Tibial nerve (tissue), 4 donors: ENCODE data around the gene GSTM3. TPM values are rescaled to one million over a fixed set of nuclear protein-coding genes. Genes with fewer than 3 reads are reported as not detected.

Source experiments
- DNase-seq, 2 donors: peaks; one replicate each; pipeline ENCODE4 v3.0.0-alpha.2; 2019; ENCODE audit warnings: low spot score in 2 of 2
- H3K27ac ChIP-seq, 4 donors: fragments of 200-600 bp; sonication (generic) in 3 of 4; one replicate each; pipeline ENCODE4 v1.5.1; 2017 to 2019; ENCODE audit warnings: mild to moderate bottlenecking in 1 of 4
- H3K27me3 ChIP-seq, 2 donors: fragments of 200-600 bp; sonication (generic) in 1 of 2; one replicate each; pipeline versions ENCODE4 v1.5.1 to v1.6.0; 2017 to 2019
- H3K36me3 ChIP-seq, 3 donors: fragments of 200-600 bp; sonication (generic); one replicate each; pipeline ENCODE4 v1.5.1; 2018 to 2019
- H3K4me1 ChIP-seq, 4 donors: fragments of 200-600 bp; sonication (generic) in 3 of 4; one replicate each; pipeline ENCODE4 v1.5.1; 2017 to 2019
- H3K4me3 ChIP-seq, 4 donors: fragments of 200-600 bp; sonication (generic) in 3 of 4; one replicate each; pipeline ENCODE4 v1.5.1; 2017 to 2019; ENCODE audit warnings: mild to moderate bottlenecking in 1 of 4, moderate library complexity in 1 of 4
- H3K9me3 ChIP-seq, 4 donors: fragments of 200-600 bp; sonication (generic) in 3 of 4; one replicate each; pipeline ENCODE4 v1.5.1; 2017 to 2019
- EP300 ChIP-seq, 2 donors: sonication (generic); formaldehyde crosslinking; IDR thresholded peaks; one replicate each; pipeline ENCODE4 v1.6.1; 2017; ENCODE audit warnings: antibody characterized with exemption in 2 of 2, mild to moderate bottlenecking in 1 of 2
- POLR2A ChIP-seq, 2 donors: fragments of 450-650 bp; IDR thresholded peaks; one replicate each; pipeline ENCODE4 v1.6.1; 2017; ENCODE audit warnings: antibody characterized with exemption in 2 of 2, mild to moderate bottlenecking in 2 of 2, moderate library complexity in 2 of 2
- WGBS, 2 donors: methylation state at CpG; one replicate each; pipeline ENCODE4 v1.1.5; 2018; 5-methylcytosine and 5-hydroxymethylcytosine counted together
- total RNA-seq, 4 donors: library from RNA; depleted of rRNA; stranded (reverse); fragments of >200 nt; gene quantifications; one replicate each; pipeline ENCODE4 v1.1.0, GENCODE V29; 2016
- TF ChIP-seq, protein P1 (sequence below), 5 experiments: fragments of 200-600 bp in 3 of 5; fragments of 450-650 bp in 2 of 5; sonication (generic) in 3 of 5; IDR thresholded peaks; one replicate each; pipeline ENCODE4 v1.5.1; 2016 to 2019; ENCODE audit warnings: antibody characterized with exemption in 5 of 5, mild to moderate bottlenecking in 3 of 5, moderate library complexity in 2 of 5

Gene GSTM3
- total RNA-seq, 4 donors from 2014 or later = 37.2 to 134 (median 79.7) TPM

DNA sequence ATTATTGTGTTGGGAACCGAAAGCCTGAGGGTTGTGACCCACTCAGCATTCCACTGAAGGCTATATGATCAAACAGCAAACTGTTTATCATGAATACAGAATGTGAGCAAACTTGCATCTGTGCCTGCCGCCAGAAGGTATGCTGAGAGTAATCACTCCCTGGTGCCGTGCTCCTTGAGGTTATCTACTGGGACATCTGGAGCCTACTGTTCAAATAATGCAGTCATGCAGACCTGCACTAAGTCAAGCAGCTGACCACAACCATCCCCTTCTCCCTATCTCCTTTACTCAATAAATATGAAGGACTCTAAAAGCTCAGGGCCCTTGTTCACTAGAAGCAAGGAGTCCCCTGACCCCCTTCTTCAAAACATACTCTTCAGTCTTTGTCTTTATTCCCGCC lies 15.3 kb downstream of the GSTM3 start:
- Histone ChIP-seq H3K9me3 (no peaks in the 10 kb centered on the region), H3K4me3 (no peak overlapping the region), H3K36me3 (no peaks in the 10 kb centered on the region), H3K27me3 (no peaks in the 10 kb centered on the region), H3K27ac (no peak overlapping the region), H3K4me1 (no peaks in the 10 kb centered on the region)
- TF ChIP-seq, protein P1, sequence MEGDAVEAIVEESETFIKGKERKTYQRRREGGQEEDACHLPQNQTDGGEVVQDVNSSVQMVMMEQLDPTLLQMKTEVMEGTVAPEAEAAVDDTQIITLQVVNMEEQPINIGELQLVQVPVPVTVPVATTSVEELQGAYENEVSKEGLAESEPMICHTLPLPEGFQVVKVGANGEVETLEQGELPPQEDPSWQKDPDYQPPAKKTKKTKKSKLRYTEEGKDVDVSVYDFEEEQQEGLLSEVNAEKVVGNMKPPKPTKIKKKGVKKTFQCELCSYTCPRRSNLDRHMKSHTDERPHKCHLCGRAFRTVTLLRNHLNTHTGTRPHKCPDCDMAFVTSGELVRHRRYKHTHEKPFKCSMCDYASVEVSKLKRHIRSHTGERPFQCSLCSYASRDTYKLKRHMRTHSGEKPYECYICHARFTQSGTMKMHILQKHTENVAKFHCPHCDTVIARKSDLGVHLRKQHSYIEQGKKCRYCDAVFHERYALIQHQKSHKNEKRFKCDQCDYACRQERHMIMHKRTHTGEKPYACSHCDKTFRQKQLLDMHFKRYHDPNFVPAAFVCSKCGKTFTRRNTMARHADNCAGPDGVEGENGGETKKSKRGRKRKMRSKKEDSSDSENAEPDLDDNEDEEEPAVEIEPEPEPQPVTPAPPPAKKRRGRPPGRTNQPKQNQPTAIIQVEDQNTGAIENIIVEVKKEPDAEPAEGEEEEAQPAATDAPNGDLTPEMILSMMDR (IDR thresholded peaks at IDR 0.05) = no peak
- no peak for TF ChIP-seq EP300 (IDR thresholded peaks at IDR 0.05)
- no peak for TF ChIP-seq POLR2A (IDR thresholded peaks at IDR 0.05)
- DNase-seq = no peak
- 79% methylated on average over 4 of the region's 4 CpGs for WGBS, 2 donors

DNA sequence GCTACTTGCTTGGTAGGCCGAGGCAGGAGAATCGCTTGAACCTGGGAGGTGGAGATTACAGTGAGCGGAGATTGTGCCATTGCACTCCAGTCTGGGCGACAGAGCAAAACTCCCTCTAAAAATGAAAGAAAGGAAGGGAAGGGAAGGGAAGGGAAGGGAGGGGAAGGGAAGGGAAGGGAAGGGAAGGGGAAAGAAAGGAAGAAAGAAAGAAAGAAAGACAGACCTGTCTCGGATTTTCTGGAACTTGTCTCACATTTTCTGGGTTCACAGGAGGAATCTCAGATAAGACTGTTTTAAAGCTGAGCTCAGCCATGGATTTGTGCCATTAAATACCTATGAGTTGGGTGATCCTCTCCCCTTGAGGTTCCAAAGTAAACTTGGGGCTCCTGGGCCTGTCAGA lies 15.9 kb downstream of the GSTM3 start:
- TF ChIP-seq, protein P1 (IDR thresholded peaks at IDR 0.05) = no peak
- TF ChIP-seq POLR2A (IDR thresholded peaks at IDR 0.05) = no peak
- no peak for TF ChIP-seq EP300 (IDR thresholded peaks at IDR 0.05)
- Histone ChIP-seq H3K4me3 (no peak overlapping the region), H3K36me3 (no peaks in the 10 kb centered on the region), H3K27ac (no peak overlapping the region), H3K9me3 (no peaks in the 10 kb centered on the region), H3K27me3 (no peaks in the 10 kb centered on the region), H3K4me1 (no peaks in the 10 kb centered on the region)
- WGBS, 2 donors = 84 to 91% methylated on average over 5 of the region's 5 CpGs
- DNase-seq = no peak

DNA sequence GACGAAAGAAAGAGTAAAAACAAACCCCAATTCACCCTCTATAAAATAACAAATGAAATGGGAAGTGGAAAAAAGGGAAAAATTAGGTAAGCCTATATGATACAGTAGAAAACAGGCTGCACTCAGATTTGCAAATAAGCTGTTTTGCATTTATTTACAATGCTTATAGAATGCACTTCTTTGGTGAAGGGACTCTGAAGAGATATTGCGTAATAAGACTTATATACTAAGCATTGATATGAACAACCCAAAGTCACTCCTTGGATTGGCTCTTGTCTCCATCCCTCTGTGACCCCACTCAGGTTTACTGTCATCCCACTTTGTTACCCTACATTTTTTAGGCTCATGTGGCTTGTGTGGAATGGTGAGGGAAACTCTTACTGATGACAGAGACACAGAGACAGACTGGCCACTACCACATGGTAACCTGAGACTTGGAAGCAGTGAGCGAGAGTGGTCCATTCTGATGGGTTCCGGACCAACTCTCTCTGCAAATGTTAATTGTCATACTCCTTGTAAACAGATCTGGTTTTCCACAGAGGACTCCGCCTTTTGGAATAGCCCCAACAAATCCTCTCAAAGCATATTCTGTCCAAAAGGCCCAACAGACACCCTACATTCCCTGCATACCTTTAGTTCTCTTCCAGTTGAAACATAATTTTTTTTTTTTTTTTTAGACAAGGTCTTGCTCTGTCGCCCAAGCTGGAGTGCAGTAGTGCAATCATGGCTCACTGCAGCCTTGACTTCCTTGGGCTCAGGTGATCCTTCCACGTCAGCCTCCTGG lies 17.7 kb downstream of the GSTM3 start:
- no peaks in the 10 kb centered on the region for H3K27me3 ChIP-seq

DNA sequence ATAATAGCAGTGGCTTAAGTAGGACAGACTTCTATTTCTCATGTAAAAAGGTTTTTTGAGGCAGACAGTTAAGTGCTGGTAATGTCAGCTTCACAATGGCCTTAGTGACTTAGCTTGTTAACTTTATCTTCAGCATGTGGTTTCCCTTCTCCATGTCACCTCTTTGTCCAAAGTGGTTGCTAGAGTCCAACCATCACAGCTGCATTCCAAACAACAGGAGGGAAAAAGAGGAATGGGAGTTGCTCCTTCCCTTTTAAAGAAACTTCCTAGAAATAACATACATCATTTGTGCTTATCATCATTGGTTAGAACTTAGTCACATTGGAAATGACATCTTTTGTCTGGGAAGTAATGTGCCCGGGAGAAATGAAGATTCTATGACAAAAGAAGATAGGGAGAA lies 18.9 kb downstream of the GSTM3 start:
- no peaks in the 10 kb centered on the region for H3K27me3 ChIP-seq
- DNase-seq = no peak
- TF ChIP-seq, protein P1 (IDR thresholded peaks at IDR 0.05) = no peak
- no peak for TF ChIP-seq EP300 (IDR thresholded peaks at IDR 0.05)
- no peak for TF ChIP-seq POLR2A (IDR thresholded peaks at IDR 0.05)
- H3K27ac ChIP-seq = no peak overlapping the region
- WGBS, 2 donors = 82 to 93% methylated on average over 1 of the region's 1 CpG
- H3K9me3 ChIP-seq = no peaks in the 10 kb centered on the region
- H3K4me1 ChIP-seq = peaks cover 0 to 3% (median 0%) of the 10 kb centered on the region in 4 donors
- H3K4me3 ChIP-seq = no peak overlapping the region
- no peaks in the 10 kb centered on the region for H3K36me3 ChIP-seq

More for the DNA sequence above, 17.7 kb downstream of the GSTM3 start:
- WGBS, 2 donors = 77 to 81% methylated on average over 7 of the region's 7 CpGs
- TF ChIP-seq, protein P1 (IDR thresholded peaks at IDR 0.05) = no peak
- TF ChIP-seq POLR2A (IDR thresholded peaks at IDR 0.05) (no peak), EP300 (IDR thresholded peaks at IDR 0.05) (no peak)
- Histone ChIP-seq H3K27ac (no peak overlapping the region), H3K4me1 (no peaks in the 10 kb centered on the region), H3K4me3 (no peak overlapping the region), H3K9me3 (no peaks in the 10 kb centered on the region), H3K36me3 (no peaks in the 10 kb centered on the region)
- DNase-seq = no peak

DNA sequence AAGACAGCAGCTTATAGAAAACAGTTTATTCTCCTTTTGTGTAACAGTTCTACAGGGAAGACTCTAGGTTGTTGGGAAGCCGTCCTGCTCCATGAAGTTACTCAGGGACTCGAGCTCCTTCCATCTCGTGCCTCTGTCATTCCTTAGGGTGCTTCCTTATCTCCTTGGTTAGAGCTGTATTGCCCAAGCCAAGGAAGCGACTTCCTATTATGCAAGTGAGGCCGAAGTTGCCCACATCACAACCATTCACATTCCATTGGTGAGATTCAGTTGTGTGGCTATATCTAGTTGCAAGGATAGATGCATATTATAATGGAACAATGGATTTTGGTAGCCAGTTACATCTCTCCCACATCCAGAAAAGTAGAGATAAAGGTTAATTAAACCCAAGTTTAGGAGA lies 19.8 kb downstream of the GSTM3 start:
- Histone ChIP-seq H3K4me3 (no peak overlapping the region), H3K9me3 (no peaks in the 10 kb centered on the region), H3K36me3 (no peaks in the 10 kb centered on the region), H3K27ac (no peak overlapping the region), H3K4me1 (peaks cover 0 to 13% (median 0%) of the 10 kb centered on the region in 4 donors), H3K27me3 (no peaks in the 10 kb centered on the region)
- WGBS, 2 donors = 81 to 85% methylated on average over 5 of the region's 5 CpGs
- no peak for TF ChIP-seq EP300 (IDR thresholded peaks at IDR 0.05)
- TF ChIP-seq POLR2A (IDR thresholded peaks at IDR 0.05) = no peak
- TF ChIP-seq, protein P1 (IDR thresholded peaks at IDR 0.05) = no peak
- no peak for DNase-seq
